HFF-Myc (cell line): ENCODE results near the gene IRX2.

Experiments
- DNase-seq: peaks from one replicate; pipeline ENCODE4 v3.0.0-alpha.2; 2011; ENCODE audit warnings: low read depth; ENCODE audit errors: extremely low read depth
- H3K4me3 ChIP-seq: replicated peaks from 2 replicates; pipeline ENCODE4 v1.5.1; 2011; ENCODE audit warnings: low read depth, mild to moderate bottlenecking, control low read depth, low read length
- TF ChIP-seq, protein P1 (sequence below): IDR thresholded peaks from 2 replicates; pipeline ENCODE4 v1.5.1; 2012; ENCODE audit warnings: mild to moderate bottlenecking, low read depth, low read length, control low read depth; ENCODE audit errors: missing control alignments

The IRX2 gene

DNA sequence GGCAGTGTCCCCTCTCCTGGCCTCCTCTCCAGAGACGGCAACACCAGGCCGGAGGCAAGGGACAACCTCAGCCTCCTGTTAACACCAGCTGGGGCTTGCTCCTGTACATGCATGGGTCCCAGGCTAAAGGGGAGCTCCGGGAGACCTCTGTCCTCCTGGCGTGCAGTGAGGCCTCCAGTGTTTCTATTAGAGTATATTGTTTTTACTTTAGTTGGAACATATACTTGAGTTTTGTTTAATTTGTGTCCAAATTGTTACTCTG, 12.0 kb upstream of the IRX2 start:
- no peak for DNase-seq
- H3K4me3 ChIP-seq = no peak overlapping the region
- TF ChIP-seq, protein P1, sequence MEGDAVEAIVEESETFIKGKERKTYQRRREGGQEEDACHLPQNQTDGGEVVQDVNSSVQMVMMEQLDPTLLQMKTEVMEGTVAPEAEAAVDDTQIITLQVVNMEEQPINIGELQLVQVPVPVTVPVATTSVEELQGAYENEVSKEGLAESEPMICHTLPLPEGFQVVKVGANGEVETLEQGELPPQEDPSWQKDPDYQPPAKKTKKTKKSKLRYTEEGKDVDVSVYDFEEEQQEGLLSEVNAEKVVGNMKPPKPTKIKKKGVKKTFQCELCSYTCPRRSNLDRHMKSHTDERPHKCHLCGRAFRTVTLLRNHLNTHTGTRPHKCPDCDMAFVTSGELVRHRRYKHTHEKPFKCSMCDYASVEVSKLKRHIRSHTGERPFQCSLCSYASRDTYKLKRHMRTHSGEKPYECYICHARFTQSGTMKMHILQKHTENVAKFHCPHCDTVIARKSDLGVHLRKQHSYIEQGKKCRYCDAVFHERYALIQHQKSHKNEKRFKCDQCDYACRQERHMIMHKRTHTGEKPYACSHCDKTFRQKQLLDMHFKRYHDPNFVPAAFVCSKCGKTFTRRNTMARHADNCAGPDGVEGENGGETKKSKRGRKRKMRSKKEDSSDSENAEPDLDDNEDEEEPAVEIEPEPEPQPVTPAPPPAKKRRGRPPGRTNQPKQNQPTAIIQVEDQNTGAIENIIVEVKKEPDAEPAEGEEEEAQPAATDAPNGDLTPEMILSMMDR = no peak

DNA sequence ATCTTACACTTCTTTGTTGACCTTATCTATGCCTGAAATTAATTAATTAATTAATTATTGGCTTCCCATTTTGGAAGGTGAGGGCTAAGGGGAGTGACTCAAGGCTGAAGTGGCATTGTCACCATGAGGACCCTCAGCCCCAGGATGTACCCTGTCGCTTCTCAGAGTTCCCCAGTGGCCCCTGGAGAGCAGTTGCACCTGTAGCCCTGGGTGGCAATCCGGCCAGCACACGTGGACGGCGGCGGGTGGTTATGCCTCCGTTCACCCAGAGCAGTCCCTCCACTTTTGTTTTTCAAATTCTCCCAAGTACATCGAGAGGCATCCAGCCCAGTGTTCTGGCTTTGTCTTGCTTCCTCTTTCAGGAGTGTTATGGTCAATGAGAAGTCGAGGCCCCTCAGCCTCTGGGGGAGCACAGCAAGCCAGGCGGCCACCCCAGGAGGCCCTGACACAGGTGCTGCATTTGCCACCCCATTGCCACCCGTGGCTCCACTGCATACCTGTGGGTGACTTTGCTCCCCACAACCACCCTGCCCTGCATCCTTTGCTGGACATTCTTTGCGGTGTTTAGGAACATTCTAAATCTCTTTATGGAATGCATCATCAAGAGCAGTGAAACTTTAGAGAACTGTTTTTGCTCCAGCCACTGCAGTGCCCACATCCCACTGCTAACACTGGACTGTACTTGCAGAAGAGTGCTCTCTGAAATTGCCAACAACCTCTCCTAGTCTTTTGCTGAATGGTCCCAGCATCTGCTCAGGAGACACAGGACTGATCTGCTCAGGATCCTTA, 11.5 kb upstream of the IRX2 start:
- DNase-seq = no peak
- H3K4me3 ChIP-seq = no peak overlapping the region
- TF ChIP-seq, protein P1 = no peak

DNA sequence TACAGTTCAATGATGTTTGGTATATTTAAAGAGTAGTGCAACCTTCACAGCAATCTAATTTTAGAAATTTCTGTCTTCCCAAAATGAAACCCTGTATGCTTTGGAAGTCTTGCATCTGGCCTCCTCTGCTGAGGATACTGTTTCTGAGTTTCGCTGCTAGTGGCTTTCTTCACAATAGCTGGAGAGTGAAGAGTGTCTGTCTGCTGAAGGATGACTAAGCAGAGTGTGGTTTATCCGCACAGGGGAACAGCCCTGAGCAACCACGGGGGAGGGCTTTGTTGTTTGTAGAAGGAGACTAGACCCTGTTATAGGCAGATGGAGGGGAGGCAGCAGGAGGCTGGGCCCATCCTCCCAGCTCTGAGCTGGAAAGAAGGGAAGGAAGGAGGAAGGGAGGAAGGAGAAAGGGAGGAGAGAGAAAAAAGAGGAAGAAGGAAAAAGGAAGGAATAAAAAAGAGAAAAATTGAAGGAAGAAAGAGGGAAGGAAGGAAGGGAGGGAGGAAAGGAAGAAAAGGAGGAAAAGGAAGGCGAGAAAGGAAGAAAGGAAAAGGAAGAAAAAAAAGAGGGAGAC, 10.5 kb upstream of the IRX2 start:
- no peak overlapping the region for H3K4me3 ChIP-seq
- no peak for DNase-seq
- TF ChIP-seq, protein P1 = no peak

DNA sequence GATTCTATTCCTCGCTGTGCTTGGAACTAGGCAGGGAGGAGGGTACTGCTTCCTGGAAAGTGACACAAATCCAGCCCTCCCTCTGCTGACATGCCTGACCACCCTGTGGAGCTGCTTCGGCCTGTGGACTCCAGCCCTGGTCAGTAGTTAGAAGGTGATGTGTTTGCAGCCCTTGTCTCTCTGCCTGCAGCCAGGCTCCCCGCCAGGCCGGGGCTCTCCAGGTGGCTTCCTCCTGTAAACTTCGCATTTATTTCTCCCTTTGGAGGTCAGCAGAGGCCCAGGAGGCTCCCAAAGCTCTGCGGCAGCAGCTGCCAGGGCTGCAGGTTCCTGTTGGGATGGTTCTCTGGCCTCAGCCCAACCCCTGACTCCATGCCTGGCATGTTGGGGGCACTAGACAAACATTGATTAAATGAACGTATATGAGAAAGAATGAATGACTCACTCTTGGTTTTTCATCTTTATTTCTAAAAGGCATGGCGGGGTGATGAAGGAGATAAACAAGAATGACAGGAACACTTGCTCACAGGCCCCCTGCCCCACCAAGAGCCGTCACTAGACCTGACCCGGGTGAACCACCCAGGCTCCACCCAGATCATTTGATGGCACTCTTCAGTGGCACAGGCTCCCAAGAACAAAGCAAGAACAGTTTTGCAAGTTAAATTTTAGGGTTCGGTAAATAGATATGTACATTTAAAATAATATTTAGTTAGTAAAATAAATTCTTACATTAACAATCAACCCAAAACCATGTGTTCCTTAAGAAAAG, 8.4 kb upstream of the IRX2 start:
- no peak overlapping the region for H3K4me3 ChIP-seq
- TF ChIP-seq, protein P1 = no peak
- DNase-seq = no peak

DNA sequence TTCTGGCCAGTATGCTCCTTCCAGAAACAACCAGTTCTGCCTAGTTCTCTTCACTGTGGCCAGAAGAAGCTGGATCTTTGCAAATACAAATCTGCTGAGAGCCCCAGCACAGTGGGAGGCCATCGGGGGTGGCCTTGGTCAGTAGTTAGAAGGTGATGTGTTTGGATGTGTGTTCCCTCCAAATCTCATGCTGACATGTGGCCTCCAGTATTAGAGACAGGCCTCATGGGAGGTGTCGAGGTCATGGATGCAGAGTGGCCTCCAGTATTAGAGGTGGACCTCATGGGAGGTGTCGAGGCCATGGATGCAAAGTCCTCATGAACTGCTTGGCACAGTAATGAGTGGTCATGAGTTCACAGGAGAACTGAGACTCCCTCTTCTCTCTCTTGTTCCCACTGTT, 7.6 kb upstream of the IRX2 start:
- no peak overlapping the region for H3K4me3 ChIP-seq
- no peak for DNase-seq
- TF ChIP-seq, protein P1 = no peak

DNA sequence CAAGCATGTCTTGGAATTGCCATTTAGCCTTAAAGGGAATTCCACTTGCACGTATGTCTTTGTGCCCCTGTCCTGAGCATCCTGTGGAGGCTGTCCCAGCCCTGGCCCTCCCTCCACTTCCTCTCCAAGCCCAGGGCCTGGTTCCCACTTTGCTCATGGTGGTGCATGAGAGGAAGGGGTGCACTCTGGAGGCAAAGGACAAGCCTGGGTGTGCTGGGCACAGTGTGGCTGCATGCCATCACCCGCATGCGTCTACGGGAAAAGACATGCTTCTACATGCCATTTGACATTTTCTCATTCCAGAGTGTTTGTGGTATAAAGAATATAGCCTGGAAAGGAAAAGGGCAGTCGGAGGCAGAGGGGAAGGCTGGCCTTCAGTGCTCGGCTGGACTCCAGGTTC, 7.2 kb upstream of the IRX2 start:
- TF ChIP-seq, protein P1 = no peak
- no peak for DNase-seq
- no peak overlapping the region for H3K4me3 ChIP-seq
